Inflammatory macrophage (primary cell): ENCODE data around the gene ABAT.

Experiments
- DNase-seq, 2 donors: peaks; one replicate each; pipeline ENCODE4 v3.0.0-alpha.2; 2020 to 2022
- total RNA-seq, 18 experiments: gene quantifications; one replicate each; lab custom pipeline; 2026; ENCODE audit warnings: mixed read lengths in 6 of 18, inconsistent platforms in 2 of 18; lab: John Stamatoyannopoulos, UW

The ABAT gene
- total RNA-seq: 8.3 to 50.0 (median 28.2) reads per million in 18 experiments

- peak; percentile 85 to 86 for DNase-seq
Observed at GRCh38 chr16:8674413-8675022, at the start of gene ABAT. TSS of gene ABAT (plus strand) at chr16:8674617. CDS start at chr16:8735740, 61,123 bp downstream.

GRCh38 chr16:8625491-8626087 is 48.8 kb upstream of the ABAT start:
- DNase-seq: no peak

- DNase-seq: no peak
Observed at GRCh38 chr16:8626946-8627345, 47.5 kb upstream of the ABAT start.

- no peak for DNase-seq
Observed at GRCh38 chr16:8627456-8627855, 47.0 kb upstream of the ABAT start.

- DNase-seq: no peak
Observed at GRCh38 chr16:8628981-8629725, 45.3 kb upstream of the ABAT start.

GRCh38 chr16:8630255-8630953 is 44.0 kb upstream of the ABAT start:
- no peak for DNase-seq

- no peak for DNase-seq
Observed at GRCh38 chr16:8631373-8631772, 43.0 kb upstream of the ABAT start.

GRCh38 chr16:8631818-8632465 is 42.5 kb upstream of the ABAT start:
- no peak for DNase-seq

- peak; percentile 98 to 99 for DNase-seq
Observed at GRCh38 chr16:8632675-8633182, 41.7 kb upstream of the ABAT start.

- no peak for DNase-seq
Observed at GRCh38 chr16:8634991-8635736, 39.3 kb upstream of the ABAT start.

- no peak for DNase-seq
Observed at GRCh38 chr16:8639694-8640093, 34.7 kb upstream of the ABAT start.

- DNase-seq: no peak
Observed at GRCh38 chr16:8641671-8642070, 32.7 kb upstream of the ABAT start.

- DNase-seq: no peak
Observed at GRCh38 chr16:8642146-8642545, 32.3 kb upstream of the ABAT start.

GRCh38 chr16:8644211-8645140 is 29.9 kb upstream of the ABAT start:
- DNase-seq: peak; percentile 85 to 92

GRCh38 chr16:8645141-8645521 is 29.3 kb upstream of the ABAT start:
- DNase-seq: peak; percentile 72 to 85

- no peak for DNase-seq
Observed at GRCh38 chr16:8645831-8646230, 28.6 kb upstream of the ABAT start.

- DNase-seq: no peak
Observed at GRCh38 chr16:8646326-8647053, 27.9 kb upstream of the ABAT start.

GRCh38 chr16:8647721-8648318 is 26.6 kb upstream of the ABAT start:
- DNase-seq: no peak

GRCh38 chr16:8648877-8649276 is 25.5 kb upstream of the ABAT start:
- DNase-seq: no peak
